GM13976 (cell line): ENCODE data around the gene USP7.

ENCODE experiments used
- DNase-seq: peaks from one replicate; pipeline ENCODE4 v3.0.0; 2012; ENCODE audit warnings: low spot score
- in situ Hi-C: fragments of 300-500 bp; cut with MboI; formaldehyde crosslinking; loops from one replicate; pipeline ENCODE4 v1.12.0; 2022; ENCODE audit warnings: low sequenced_read_pairs, mixed read lengths, inconsistent platforms; ENCODE audit not compliant: unreplicated experiment
- TF ChIP-seq, protein P1 (sequence below): IDR thresholded peaks from 2 replicates; pipeline ENCODE4 v1.5.1; 2012; ENCODE audit warnings: borderline replicate concordance, mild to moderate bottlenecking; ENCODE audit not compliant: insufficient read depth; ENCODE audit errors: extremely low read depth, missing control alignments, control extremely low read depth

Gene USP7

DNA sequence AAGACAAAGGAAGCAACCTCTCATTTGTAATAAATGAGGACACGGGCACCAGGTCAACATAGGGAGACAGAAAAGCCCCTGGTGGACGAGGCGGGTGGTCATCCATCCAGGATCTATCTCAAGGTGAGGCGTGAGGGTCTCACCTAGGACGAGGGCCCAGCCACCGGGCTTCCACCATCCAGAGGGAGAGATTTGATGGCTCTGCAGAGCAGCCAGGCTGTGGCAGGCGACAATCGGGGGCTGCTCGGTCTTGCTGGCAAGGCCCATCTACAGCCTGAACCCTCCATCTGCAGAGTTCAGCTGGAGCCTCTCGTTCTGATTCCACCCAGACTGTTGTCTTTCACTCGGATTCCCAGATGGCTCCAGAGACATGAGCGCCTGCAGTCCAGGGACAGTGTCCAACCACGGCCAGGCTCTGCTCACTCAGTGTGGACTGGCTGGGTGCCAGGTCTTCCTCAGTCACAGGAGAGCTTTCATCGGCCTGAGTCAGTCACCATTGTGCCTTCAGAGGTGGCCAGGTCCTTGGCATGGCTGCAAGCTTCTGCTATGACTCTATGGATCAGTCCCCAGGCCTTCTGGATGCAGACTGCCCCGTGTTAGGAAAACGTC lies 75.7 kb downstream of the USP7 start:
- no peak for DNase-seq
- TF ChIP-seq, protein P1, sequence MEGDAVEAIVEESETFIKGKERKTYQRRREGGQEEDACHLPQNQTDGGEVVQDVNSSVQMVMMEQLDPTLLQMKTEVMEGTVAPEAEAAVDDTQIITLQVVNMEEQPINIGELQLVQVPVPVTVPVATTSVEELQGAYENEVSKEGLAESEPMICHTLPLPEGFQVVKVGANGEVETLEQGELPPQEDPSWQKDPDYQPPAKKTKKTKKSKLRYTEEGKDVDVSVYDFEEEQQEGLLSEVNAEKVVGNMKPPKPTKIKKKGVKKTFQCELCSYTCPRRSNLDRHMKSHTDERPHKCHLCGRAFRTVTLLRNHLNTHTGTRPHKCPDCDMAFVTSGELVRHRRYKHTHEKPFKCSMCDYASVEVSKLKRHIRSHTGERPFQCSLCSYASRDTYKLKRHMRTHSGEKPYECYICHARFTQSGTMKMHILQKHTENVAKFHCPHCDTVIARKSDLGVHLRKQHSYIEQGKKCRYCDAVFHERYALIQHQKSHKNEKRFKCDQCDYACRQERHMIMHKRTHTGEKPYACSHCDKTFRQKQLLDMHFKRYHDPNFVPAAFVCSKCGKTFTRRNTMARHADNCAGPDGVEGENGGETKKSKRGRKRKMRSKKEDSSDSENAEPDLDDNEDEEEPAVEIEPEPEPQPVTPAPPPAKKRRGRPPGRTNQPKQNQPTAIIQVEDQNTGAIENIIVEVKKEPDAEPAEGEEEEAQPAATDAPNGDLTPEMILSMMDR, result no peak
- in situ Hi-C loops, result no loop called here

DNA sequence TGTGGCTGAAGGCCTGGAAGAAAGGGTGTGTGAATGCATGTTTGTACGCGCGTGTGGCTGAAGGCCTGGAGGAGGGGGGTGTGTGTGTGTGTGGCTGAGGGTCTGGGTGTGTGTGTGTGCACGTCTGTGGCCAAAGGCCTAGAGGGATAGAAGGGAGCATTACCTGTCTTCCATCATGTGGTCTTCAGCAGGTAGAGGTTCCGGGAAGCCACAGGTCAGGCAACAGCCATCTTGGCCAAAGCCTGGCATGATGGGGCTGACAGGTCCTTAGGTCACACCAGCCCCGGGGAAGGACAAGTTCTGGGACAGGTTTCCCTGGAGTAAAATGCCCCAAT lies 76.3 kb downstream of the USP7 start:
- TF ChIP-seq, protein P1, result no peak
- in situ Hi-C loops, result no loop called here
- DNase-seq, result no peak

DNA sequence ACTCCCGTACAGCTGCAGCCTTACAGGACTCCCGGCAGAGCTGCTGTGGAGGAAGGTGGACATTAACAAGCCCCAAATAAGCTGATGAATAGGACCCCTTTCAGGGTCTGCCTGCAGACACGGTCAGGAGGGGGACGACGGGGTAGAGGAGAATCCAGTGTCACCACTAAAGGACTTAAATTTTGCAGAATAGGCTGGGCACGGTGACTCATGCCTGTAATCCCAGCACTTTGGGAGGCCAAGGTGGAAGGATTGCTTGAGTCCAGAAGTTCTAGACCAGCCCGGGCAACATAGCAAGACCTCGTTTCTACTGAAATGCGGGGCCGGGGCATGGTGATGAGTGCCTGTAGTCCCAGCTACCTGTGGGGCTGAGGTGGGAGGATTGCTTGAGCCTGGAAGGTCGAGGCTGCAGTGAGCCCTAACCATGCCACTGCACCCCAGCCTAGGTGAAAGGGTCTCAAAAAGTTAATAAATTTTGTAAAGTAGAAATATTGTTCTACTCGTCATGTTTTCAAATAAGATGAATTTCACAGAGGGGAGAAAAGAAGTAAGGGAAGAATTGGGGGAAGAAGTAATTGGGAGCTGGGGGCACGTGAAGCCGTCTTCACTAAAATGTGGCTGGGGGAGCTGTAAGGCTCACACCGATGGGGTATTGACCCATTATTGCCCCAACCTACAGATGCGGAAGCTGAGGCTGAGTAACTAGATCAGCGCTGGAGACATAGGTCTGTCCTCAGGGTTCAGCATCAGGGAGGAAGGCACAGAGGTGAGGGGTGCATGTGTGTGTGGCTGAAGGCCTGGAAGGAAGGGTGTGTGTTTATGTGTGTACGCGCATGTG lies 76.9 kb downstream of the USP7 start:
- no peak for DNase-seq
- in situ Hi-C loops, result no loop called here
- TF ChIP-seq, protein P1, result no peak

DNA sequence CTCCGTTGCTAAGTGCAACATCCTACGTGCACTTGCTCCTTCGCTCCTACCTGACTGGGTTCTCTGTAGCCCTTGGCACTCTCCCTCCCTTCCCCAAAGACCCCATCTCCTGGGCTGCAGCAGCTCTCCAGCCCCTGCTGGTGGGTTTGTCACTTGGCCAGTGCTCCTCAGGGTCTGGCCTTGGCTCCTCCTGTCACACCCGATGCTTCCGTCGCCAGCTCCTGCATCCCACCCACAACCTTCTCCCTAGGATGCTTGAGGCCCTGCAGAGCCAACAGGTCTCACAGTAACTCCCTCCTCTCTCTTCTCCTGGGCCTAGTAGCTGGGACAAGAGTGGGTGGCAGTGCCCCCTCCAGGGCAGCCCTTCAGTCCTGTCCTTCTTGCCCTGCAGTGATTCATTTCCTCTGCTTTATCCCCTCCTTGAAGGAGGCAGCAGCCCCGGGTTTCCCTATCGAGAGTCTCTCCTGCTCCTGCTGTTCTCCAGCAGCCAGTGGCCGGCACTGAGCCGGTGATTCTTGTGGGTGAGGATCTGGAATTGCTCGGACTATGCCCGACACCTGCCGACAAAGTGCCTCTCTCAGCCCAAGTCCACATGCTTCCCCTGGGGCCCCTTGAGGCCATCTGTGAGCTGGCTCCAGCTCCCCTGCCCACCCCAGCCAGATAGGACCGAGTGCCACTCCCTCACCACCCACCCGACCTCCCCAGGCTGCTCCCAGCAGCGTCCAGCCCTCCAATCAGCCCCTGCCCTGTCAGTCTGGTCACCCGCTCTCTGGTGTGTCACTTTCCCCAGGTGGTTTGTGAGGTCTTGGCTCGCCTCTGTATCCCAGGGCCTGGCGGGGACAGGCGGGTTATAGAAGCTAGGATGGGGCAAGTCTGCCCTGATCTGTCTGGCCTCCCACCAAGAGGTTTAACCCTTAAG lies 77.8 kb downstream of the USP7 start:
- no peak for DNase-seq
- TF ChIP-seq, protein P1, result no peak
- in situ Hi-C loops, result no loop called here

DNA sequence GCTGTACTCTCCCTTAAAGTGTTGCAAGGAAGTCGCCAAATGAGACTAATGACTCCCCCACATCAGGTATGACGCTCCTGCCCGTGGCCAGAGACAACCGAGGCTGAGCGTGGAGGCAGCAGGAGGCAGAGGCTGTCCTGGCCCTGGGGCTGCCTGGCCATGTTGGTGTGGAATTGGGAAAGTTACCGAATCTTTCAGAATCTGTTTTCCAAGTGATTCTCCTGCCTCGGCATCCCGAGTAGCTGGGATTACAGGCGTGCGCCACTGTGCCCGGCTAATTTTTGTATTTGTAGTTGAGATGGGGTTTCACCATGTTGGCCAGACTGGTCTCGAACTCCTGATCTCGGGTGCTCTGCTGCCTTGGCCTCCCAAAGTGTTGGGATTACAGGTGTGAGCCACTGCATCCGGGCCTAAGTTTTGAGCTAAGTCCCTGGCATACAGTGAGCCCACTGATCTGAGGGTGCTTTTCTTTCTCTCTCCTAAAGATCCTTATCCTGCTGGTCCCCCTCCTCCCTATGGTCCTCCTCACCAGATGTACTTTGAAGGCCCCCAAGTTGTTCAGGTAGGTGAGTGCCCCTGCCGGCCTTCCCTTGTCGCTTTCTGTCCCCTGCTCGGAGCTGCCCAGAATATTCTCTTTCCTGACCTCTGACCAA lies 80.9 kb downstream of the USP7 start:
- in situ Hi-C loops, result no loop called here
- no peak for DNase-seq

More for the DNA sequence above, 80.9 kb downstream of the USP7 start:
- TF ChIP-seq, protein P1, result no peak
